Endothelial cell of umbilical vein (primary cell): ENCODE measurements around the gene ESYT2.

Source experiments
- EZH2 ChIP-seq: IDR thresholded peaks from 2 replicates; pipeline ENCODE4 v1.6.1; 2012; ENCODE audit warnings: borderline replicate concordance, low read depth, mild to moderate bottlenecking, moderate library complexity, low read length, inconsistent platforms; ENCODE audit not compliant: severe bottlenecking
- POLR2A ChIP-seq: IDR thresholded peaks from 2 replicates; pipeline ENCODE4 v1.6.1; 2012; ENCODE audit warnings: low read depth, mild to moderate bottlenecking, control low read depth, low read length
- TF ChIP-seq, protein P1 (sequence below), 2 donors: IDR thresholded peaks; 1 replicate in 1 of 2; 2 replicates in 1 of 2; pipeline ENCODE4 v1.5.1; 2011; ENCODE audit warnings: low read length in 2 of 2, mild to moderate bottlenecking in 2 of 2, moderate library complexity in 2 of 2, control low read depth in 1 of 2, inconsistent platforms in 1 of 2, low read depth in 1 of 2; ENCODE audit not compliant: insufficient read depth in 1 of 2; ENCODE audit errors: extremely low read depth in 1 of 2

DNA sequence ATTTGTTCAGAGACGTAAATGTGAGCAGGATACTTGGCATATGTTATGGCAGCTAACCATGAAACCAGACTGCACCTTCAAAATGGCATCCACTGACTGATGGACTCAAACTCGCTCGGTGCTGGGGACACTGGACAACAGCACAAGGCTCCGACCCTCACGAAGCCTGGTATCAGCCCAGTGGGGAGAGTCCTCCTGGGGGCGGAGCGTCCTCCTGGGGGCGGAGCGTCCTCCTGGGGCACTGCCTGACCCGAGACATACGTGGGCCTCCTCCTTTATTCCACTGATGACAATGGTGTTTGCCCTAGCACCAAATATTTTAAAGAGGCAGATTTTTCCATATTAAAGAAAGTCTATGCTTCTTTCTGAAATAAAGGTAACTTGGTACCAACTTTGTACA is 39.5 kb downstream of the ESYT2 start:
- no peak for TF ChIP-seq POLR2A
- TF ChIP-seq, protein P1, sequence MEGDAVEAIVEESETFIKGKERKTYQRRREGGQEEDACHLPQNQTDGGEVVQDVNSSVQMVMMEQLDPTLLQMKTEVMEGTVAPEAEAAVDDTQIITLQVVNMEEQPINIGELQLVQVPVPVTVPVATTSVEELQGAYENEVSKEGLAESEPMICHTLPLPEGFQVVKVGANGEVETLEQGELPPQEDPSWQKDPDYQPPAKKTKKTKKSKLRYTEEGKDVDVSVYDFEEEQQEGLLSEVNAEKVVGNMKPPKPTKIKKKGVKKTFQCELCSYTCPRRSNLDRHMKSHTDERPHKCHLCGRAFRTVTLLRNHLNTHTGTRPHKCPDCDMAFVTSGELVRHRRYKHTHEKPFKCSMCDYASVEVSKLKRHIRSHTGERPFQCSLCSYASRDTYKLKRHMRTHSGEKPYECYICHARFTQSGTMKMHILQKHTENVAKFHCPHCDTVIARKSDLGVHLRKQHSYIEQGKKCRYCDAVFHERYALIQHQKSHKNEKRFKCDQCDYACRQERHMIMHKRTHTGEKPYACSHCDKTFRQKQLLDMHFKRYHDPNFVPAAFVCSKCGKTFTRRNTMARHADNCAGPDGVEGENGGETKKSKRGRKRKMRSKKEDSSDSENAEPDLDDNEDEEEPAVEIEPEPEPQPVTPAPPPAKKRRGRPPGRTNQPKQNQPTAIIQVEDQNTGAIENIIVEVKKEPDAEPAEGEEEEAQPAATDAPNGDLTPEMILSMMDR (IDR thresholded peaks at IDR 0.05; ENCODE audit: extremely low read depth in 1 of 2, insufficient read depth in 1 of 2, low read depth in 1 of 2, low read length in 2 of 2): no peak
- TF ChIP-seq EZH2: no peak
